Muscle of arm (tissue), 12 donors: ENCODE data around the gene FREY1. TPM values are rescaled to one million over a fixed set of nuclear protein-coding genes. Genes with fewer than 3 reads are reported as not detected.

Source experiments
- DNase-seq: peaks from one replicate; pipeline ENCODE4 v3.0.0-alpha.2; 2013
- polyA plus RNA-seq, 12 donors: library from polyadenylated mRNA; unstranded; fragments of 120-200 nt; gene quantifications; one replicate each; pipeline ENCODE4 v1.2.1, GENCODE V29; 2013; ENCODE audit not compliant: insufficient read length in 12 of 12

The FREY1 gene
- polyA plus RNA-seq, 12 donors = 0.25 to 0.57 (median 0.28) TPM; not detected in 6

- DNase-seq = no peak
Measured at GRCh38 chr11:45895553-45896259, 11.4 kb downstream of the FREY1 start.

- DNase-seq = no peak
Measured at GRCh38 chr11:45894555-45895247, 12.4 kb downstream of the FREY1 start.

- no peak for DNase-seq
Measured at GRCh38 chr11:45892856-45893255, 14.2 kb downstream of the FREY1 start.

GRCh38 chr11:45890886-45891550 lies 16.1 kb downstream of the FREY1 start:
- DNase-seq = no peak

DNA sequence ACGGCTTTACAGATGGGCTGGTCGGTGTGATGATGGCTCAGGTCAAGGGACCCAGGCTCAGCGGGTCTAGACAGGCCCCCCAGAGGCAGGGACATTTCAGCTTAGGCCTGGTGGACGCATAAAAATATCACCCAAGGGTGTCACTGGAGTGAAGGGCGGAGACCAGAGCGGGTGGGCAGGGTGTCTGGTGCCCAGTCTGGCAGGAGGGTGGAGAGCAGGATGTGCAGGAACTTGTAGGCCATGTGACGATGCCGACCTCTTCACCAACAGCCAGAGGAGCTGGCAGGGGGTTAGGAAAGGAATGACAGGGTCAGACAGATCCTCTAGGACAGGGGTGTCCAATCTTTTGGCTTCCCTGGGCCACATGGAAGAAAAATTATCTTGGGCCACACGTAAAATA lies 17.1 kb downstream of the FREY1 start:
- no peak for DNase-seq

- no peak for DNase-seq
Measured at GRCh38 chr11:45889555-45889954, 17.5 kb downstream of the FREY1 start.

DNA sequence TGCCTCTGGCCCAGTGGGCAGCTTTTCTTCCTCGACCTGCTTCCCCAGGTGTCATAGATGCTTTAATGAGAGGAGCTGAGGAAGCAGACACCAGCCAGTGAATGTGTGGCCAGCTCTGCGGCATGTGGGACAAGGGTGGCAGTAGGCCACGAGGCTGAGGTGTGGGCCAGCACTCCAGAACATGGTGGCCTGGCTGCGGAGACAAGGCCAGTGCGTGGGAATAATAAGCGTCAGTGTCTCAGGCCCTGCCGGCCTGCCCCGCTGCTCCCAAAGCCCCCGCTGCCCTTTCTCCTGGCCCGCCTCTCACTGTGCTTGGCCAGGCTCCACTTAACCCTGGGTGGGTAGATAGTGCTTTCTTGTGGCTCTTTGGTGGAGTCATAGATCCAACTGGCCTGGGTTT lies 19.5 kb downstream of the FREY1 start:
- no peak for DNase-seq

GRCh38 chr11:45886816-45887520 lies 20.1 kb downstream of the FREY1 start:
- DNase-seq = no peak

DNA sequence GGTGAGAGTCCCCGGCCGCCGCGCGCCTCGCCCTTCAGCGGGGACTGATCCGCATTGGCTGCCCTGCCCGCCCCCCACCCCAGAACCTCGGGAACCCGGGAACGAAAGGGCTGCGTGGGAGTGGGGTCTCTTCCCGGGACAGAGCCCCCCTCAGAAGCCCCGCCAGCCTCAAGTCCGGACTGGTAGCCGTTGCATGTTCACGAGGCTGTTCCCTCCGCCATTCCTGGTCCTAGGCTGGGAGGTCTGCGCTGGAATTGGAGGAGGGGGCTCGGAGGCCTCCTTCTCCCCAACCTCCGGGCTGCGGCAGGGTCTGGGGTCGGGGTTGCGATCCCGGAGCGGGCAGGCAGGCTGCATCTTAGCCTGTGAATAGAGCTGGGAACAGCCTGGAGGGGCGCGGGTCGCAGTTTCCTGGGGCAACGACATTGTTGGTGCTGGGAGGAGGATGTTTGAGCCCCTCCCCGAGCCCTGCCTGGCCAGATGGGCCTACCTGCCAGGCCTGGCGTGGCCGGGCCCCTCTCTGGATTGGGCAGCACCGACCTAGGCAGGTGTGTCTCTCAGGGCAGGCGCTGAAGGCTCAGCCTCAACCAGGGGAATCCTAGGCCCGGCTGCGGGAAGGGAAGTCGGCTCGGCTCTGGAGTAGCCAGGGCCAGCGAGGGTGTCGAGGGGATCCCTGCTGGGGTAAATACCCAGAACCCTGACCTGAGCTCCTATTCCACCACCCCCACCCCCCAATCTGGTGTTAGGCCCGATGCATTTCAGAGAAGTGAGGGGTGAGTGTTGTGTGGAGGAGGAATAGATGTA lies 20.9 kb downstream of the FREY1 start:
- no peak for DNase-seq

DNA sequence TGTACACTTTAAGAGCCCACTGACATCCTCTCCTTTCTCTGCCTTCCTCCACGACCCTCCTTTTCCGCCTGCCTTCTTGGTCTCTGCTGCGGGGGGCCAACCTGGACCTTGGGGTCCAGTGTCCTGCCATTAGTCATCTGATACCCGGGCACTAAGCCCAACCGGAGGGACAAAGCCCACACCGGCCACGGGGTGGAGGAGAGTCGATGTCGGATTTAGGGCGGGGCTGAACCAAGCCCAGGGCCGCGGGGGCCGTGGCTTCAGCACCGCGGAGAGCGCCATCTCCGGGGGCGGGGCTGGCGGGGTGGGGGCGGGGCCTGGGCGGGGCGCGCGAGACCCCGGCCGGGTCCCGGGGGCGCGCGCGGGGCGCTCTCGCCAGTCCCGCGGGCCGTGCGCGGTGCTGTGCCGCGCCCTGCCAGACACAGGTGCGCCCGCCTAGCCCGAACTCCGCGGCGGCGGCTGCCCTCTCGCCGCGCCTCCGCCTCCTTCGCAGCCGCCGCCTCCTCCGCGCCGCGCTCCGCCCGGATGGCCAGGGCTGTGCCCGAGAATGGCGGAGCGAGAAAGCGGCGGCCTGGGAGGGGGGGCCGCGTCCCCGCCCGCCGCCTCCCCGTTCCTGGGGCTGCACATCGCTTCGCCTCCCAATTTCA lies 21.7 kb downstream of the FREY1 start, which contains the start of gene MAPK8IP1:
Gene MAPK8IP1 (plus strand): TSS at position 378 of the 647 bp plus-strand sequence. CDS start 170 bp downstream, at position 548.
- peak; percentile 44 for DNase-seq

- DNase-seq = no peak
Measured at GRCh38 chr11:45884596-45885185, 22.4 kb downstream of the FREY1 start.

GRCh38 chr11:45881708-45882368 lies 25.2 kb downstream of the FREY1 start:
- DNase-seq = no peak

- DNase-seq = no peak
Measured at GRCh38 chr11:45880772-45881570, 26.1 kb downstream of the FREY1 start.

DNA sequence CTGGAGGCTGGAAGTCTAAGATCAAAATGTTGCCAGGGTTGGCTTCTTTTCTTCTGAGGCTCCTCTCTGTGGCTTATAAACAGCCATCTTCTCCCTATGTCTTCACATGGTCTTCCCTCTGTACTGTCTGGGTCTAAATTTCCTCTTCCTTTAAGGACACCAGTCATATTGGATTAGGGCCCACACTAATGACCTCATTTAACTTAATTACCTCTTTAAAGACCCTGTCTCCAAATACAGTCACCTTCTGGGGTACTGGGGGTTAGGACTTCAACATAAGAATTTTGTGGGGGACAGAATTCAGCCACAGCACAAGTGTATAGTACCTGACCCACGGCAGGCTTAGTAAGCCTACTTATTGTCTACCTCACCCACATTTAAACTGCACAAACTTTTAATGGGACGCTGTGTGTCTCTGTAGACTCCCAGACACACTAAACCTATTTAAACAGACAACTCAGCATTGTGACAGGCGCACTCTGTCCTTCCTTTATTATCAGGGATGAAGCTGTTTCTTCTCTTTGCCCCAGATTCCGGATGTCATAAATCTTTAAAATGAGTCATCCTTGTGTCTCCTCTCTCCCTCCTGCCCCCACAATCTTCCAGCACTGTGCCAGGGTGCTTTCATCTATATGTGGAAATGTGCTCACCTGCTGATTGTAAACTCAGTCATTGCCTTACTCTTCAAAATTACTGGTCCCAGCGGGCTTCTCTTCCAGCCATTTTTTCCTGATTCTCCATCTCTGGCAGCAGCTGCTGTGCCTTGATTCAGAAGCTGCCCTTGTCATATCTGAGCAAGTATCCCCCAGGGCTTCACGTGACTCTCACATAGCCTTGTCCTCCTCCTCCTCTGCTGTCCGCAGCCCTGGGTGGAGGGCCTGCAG lies 27.0 kb downstream of the FREY1 start:
- no peak for DNase-seq

DNA sequence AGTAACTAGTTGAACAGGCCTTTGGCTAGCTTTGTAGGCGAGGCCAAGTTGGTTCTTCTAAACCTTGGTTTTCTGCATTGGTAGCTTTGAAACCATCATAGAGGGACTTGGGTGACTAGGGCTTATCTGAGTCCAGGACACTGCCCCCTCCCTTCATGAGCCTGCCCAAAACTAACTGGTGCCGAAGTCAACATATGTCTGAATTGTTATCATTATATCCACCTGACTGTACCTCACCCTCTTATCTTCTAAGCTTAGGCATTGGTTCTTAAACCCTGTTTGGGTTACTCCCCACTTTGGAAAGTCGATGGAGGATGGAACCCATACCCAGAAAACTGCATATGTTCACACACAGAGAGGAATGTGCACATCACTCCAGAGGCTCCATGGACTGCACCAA lies 29.2 kb downstream of the FREY1 start:
- DNase-seq = no peak

- no peak for DNase-seq
Measured at GRCh38 chr11:45877221-45877620, 29.9 kb downstream of the FREY1 start.

GRCh38 chr11:45876401-45876800 lies 30.7 kb downstream of the FREY1 start:
- no peak for DNase-seq
